Measurements from ENCODE around the gene KPNA4. TPM values are rescaled to one million over a fixed set of nuclear protein-coding genes. Genes with fewer than 3 reads are reported as not detected.

The KPNA4 gene
- total RNA-seq, 1 experiment from 2014 or later: 76.7 TPM

GRCh38 chr3:160471892-160472291, 93.5 kb downstream of the KPNA4 start:
- peaks cover 7 to 17% (median 14%) of the 10 kb centered on the region in 3 experiments for H3K36me3 Mint-ChIP-seq (ENCODE audit: insufficient read depth in 1 of 3, low read depth in 3 of 3)
- Histone ChIP-seq H3K14ac (ENCODE audit: insufficient read depth, low read length) (no peak overlapping the region), H2AK5ac (ENCODE audit: insufficient read length, low read length) (no peak overlapping the region), H2AFZ (ENCODE audit: low read length) (no peak overlapping the region), H4K5ac (ENCODE audit: insufficient read length, low read depth, low read length) (no peak overlapping the region), H3K18ac (ENCODE audit: insufficient read length, low read depth, low read length) (no peak overlapping the region), H3K4ac (ENCODE audit: low read depth, low read length) (no peak overlapping the region), H4K20me1 (ENCODE audit: control insufficient read depth, insufficient read depth, insufficient read length) (no peaks in the 10 kb centered on the region), H3T11ph (ENCODE audit: low read length) (no peak overlapping the region), H3K4me2 (ENCODE audit: insufficient read depth, insufficient read length, low read length) (no peak overlapping the region), H3K4me1 (ENCODE audit: insufficient read depth, low read length) (no peaks in the 10 kb centered on the region), H2BK12ac (ENCODE audit: insufficient read length, low read depth, low read length) (no peak overlapping the region), H3K27ac (ENCODE audit: insufficient read length, low read depth, low read length) (no peak overlapping the region), H3K27me3 (ENCODE audit: insufficient read depth, low read length) (no peaks in the 10 kb centered on the region), H2BK15ac (ENCODE audit: low read depth, low read length) (no peak overlapping the region), H3K9me3 (ENCODE audit: control insufficient read depth, low read depth, low read length) (peaks cover 7% of the 10 kb centered on the region), H4K8ac (replicated peaks; ENCODE audit: insufficient read length, low read depth, low read length) (no peak overlapping the region), H3K23ac (ENCODE audit: insufficient read length, low read depth, low read length) (no peak overlapping the region), H2BK120ac (ENCODE audit: low read depth, low read length, poor library complexity, severe bottlenecking) (no peak overlapping the region), H3K23me2 (ENCODE audit: insufficient read length, low read depth, low read length, poor library complexity, severe bottlenecking) (no peaks in the 10 kb centered on the region), H3K79me2 (ENCODE audit: insufficient read depth, low read length) (no peaks in the 10 kb centered on the region), H4K91ac (ENCODE audit: insufficient read length, low read depth, low read length) (no peak overlapping the region), H2BK5ac (ENCODE audit: insufficient read length, low read length) (no peak overlapping the region), H3K79me1 (ENCODE audit: insufficient read depth, low read depth, low read length, poor library complexity, severe bottlenecking) (no peaks in the 10 kb centered on the region), H3K56ac (ENCODE audit: insufficient read length, low read depth, low read length) (no peak overlapping the region), H3K9ac (ENCODE audit: extremely low read depth, insufficient read length, low read length) (no peak overlapping the region), H2BK20ac (ENCODE audit: low read depth, low read length, poor library complexity, severe bottlenecking) (no peak overlapping the region)
- H3K9me3 Mint-ChIP-seq: peaks cover 16 to 24% of the 10 kb centered on the region in 2 experiments
- TF ChIP-seq CTCF (conservative IDR thresholded peaks at IDR 0.05): no peak
- no CpG with 5 or more reads among the region's 2 CpGs for WGBS (ENCODE audit: extremely low coverage, insufficient read length, low lambda C conversion rate)
- no peaks in the 10 kb centered on the region for H3K4me1 Mint-ChIP-seq
- peaks cover 12% of the 10 kb centered on the region for H3K27me3 Mint-ChIP-seq (ENCODE audit: low read depth)
- no peak overlapping the region for H3K4me3 Mint-ChIP-seq
- no peak for DNase-seq
- no peak overlapping the region for H3K27ac Mint-ChIP-seq
